Body of pancreas (tissue), 4 donors: ENCODE data around the gene KRT74.

Source experiments
- CTCF ChIP-seq, 7 experiments: fragments of 450-650 bp in 4 of 7; fragments of 200-600 bp in 3 of 7; sonication (generic) in 3 of 7; IDR thresholded peaks; one replicate each; pipeline ENCODE4 v1.5.1; 2016 to 2019; ENCODE audit warnings: antibody characterized with exemption in 7 of 7
- POLR2A ChIP-seq, 3 donors: fragments of 450-650 bp; IDR thresholded peaks; one replicate each; pipeline ENCODE4 v1.6.1; 2016; ENCODE audit warnings: antibody characterized with exemption in 3 of 3, mild to moderate bottlenecking in 2 of 3

- TF ChIP-seq CTCF (IDR thresholded peaks at IDR 0.05) (no peak), POLR2A (IDR thresholded peaks at IDR 0.05) (no peak)
Measured at GRCh38 chr12:52608161-52608560, 34.5 kb upstream of the KRT74 start.
